ENCODE results near the gene POP4.

The POP4 gene

DNA sequence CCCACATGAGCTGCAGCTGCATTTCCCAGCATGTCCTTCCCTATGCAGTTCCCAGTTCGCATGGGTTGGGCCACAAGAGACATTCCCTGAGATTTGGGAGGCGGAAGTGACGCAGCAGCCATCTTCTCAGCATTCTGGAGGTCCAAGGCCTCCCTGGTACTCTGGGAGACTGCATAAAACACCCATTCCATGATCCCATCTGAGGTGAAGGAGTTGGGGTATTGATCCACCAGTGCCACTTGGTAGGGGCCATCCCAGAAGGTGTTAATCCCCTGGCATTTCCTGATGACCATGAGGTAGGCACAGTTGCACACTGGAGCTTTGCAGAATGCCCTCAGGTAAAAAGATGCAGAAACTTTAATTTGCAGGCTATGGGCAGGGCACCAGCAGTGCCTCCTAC is 25.4 kb downstream of the POP4 start:
- DNase-seq (ENCODE audit: low spot score) = no peak

DNA sequence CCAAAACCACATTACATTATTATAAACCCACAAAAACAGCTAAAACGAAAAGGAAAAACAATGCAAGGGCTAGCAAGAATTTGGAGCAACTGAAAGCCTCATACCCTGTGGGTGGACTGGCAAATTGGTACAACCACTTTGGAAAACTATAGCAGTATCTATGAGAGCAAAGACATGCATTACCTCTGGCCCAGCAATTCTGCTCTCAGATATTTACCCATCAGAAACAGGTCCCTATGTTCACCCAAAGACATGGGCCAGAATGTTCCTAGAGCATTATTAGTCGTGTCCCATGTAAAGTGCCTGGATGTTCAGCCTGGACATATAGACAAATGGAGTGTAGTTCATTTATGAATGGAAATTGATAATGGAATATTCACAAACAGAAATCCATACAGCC is 27.9 kb downstream of the POP4 start:
- no peak for DNase-seq (ENCODE audit: low spot score)

DNA sequence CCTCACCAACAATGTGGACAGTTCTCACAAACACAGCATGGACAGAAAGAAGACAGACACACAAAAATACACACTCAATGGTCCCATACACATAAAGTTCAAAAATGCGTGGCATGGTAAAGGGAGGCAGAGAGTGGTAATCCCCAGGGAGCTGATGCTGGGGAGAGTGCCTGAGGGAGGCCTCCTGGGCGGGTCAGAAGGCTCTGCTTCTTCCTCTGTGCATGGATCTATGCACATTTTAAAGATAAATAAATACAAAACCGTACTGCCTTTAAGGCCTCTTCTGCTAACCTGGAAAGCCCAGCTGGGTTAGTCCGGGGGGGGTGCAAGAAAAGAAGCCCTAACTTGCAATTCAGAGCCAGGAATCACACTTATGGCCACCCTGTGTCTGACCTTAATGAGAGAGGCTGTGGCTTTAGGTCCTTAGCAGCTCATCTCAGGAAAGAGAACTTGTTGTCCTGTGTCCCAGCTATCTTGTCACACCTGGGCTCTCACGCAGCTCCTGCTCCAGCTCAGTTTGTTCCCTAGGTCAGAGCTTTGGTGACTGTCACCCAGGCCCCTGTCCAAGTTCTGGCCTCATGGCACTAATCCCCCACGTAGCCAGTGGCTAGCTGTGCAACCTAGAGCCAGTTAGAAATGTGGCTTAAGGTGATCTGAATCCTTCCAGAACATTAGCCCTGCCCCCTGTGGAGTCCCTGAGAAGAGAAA is 28.5 kb downstream of the POP4 start:
- no peak for DNase-seq (ENCODE audit: low spot score)

DNA sequence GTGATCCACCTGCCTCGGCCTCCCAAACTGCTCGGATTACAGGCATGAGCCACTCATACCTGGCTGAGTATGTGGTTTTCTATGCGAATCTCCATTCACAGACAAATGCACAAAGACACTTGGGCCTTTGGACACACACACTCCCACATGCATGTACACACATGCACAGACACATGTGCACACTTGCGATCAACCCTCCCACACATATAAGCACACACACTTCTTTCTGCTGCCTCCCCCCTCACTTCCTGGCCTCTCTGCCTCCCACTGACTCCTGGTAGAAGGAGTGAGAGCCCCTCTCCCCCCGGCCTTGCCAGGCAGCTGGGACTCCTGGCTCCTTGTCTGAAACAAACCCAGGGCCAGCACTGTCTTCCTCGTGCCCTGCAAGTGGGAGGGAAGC is 29.9 kb downstream of the POP4 start:
- DNase-seq (ENCODE audit: low spot score) = no peak

GRCh38 chr19:29636553-29637360 is 30.7 kb downstream of the POP4 start:
- DNase-seq (ENCODE audit: low spot score) = no peak

DNA sequence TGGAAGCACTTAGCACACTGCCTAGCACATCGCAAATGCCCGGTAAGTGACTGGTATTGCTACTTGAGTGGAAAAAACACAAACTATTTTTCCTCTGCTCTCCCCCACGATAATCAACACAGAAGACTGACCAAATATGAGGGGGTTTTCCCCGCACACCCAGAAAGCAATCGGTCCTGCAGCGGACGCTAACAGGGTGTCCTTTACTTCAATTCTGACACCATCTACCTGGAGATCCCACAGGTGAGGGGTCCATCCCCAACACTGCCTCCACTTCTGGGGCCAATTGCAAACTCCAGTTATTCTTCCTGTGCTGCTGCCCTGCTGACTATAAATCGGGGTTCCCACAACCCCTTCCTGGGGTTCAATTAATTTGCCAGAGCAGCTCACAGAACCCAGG is 33.0 kb downstream of the POP4 start:
- no peak for DNase-seq (ENCODE audit: low spot score)

- DNase-seq (ENCODE audit: low spot score) = no peak
Measured at GRCh38 chr19:29640231-29640630, 34.1 kb downstream of the POP4 start.

- no peak for DNase-seq (ENCODE audit: low spot score)
Measured at GRCh38 chr19:29641597-29641996, 35.5 kb downstream of the POP4 start.

DNA sequence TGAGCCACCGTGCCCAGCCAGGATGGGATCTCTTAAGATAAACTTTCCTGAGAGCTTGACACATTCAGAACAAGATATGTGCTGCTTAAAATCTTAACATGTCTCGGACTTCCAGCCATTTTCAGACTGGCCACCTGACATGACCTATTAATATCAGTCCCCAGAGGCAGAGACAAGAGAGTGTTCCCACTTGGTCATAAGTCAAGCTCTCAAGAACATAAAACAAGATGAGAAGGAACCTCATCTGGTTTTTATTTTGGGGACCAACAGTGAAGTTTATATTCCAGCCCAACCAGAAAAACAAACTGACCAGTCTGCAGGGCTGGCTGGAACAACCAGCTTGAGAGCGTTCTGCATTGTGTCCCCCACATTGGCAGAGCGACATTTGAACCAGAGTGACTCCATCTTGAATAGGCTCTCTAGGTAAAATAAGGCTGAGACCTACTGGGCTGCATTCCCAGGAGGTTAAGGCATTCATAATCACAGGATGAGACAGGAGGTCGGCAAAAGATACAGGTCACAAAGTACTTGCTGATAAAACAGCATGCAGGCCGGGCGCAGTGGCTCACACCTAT is 37.4 kb downstream of the POP4 start:
- DNase-seq (ENCODE audit: low spot score) = no peak

DNA sequence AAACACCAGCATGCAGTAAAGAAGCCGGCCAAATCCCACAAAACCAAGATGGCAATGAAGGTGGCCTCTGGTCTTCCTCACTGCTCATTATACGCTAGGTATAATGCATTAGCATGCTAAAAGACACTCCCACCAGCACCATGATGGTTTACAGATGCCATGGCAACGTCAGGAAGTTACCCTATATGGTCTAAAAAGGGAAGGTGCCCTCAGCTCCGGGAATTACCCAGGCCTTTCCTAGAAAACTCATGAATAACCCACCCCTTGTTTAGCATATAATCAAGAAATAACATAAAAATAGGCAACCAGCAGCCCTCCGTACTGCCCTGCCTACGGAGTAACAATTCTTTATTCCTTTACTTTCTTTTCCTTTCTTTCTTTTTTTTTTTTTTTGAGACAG is 38.1 kb downstream of the POP4 start:
- no peak for DNase-seq (ENCODE audit: low spot score)

GRCh38 chr19:29645491-29645867 is 39.4 kb downstream of the POP4 start:
- no peak for DNase-seq (ENCODE audit: low spot score)

GRCh38 chr19:29645911-29646310 is 39.8 kb downstream of the POP4 start:
- no peak for DNase-seq (ENCODE audit: low spot score)

- no peak for DNase-seq (ENCODE audit: low spot score)
Measured at GRCh38 chr19:29650772-29651387, 44.8 kb downstream of the POP4 start.

GRCh38 chr19:29651622-29652394 is 45.7 kb downstream of the POP4 start:
- DNase-seq (ENCODE audit: low spot score) = no peak

DNA sequence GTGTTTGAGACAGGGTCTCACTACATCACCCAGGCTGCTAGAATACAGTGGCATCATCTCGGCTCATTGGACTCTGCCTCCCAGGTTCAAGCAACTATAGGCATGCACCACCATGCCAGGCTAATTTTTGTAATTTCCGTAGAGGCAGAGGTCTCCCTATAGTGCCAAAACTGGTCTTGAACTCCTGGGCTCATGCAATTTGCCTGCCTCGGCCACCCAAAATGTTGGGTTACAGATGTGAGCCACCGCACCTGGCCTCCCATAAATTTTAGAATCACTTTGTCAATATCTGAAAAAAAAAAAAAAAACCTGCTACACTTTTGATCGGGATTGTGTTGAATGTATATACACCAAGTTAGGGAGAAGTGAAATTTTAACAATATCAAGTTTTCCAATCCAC is 47.3 kb downstream of the POP4 start:
- no peak for DNase-seq (ENCODE audit: low spot score)

- DNase-seq (ENCODE audit: low spot score) = no peak
Measured at GRCh38 chr19:29655648-29656335, 49.7 kb downstream of the POP4 start.

GRCh38 chr19:29658221-29658991 is 52.3 kb downstream of the POP4 start:
- no peak for DNase-seq (ENCODE audit: low spot score)

DNA sequence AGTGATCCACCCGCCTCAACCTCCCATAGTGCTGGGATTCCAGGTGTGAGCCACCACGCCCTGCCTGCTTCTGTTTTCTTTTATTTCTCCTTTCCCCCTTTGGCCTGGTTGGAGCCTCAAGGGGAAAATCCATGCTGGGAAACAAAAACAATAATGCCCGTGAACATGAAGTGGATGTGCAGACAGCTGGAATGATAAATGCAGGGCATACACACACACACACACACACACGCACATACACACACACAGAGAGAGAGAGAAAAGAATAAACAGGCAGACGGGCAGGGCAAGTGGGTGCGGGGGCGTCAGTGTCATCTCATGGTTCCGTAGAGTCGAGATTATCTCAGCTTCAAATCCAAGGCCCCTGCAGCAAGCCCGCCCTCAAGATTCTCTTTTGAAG is 54.8 kb downstream of the POP4 start:
- DNase-seq (ENCODE audit: low spot score) = no peak

- no peak for DNase-seq (ENCODE audit: low spot score)
Measured at GRCh38 chr19:29662278-29662603, 56.2 kb downstream of the POP4 start.

GRCh38 chr19:29662604-29663404 is 56.7 kb downstream of the POP4 start:
- no peak for DNase-seq (ENCODE audit: low spot score)

Data from CD4-positive, alpha-beta T cell treated with Interleukin-15 for 4 hours (primary cell).